ENCODE results near the gene ACSL1.
"Not testable (repeated sequence)": the region's sequence is repeated elsewhere in the genome, so short reads cannot be mapped to it uniquely, and the experiment has no call there.

Gene ACSL1

GRCh38 chr4:184825896-184826690 lies at the start of gene ACSL1:
ACSL1 (minus strand) TSS chr4:184825968; CDS start chr4:184803514, 22,454 bp downstream.
- DNase-seq, result peak; percentile 88

GRCh38 chr4:184873054-184873453 lies 47.3 kb upstream of the ACSL1 start:
- DNase-seq, result no peak

- DNase-seq, result no peak
Observed at GRCh38 chr4:184870718-184871117, 45.0 kb upstream of the ACSL1 start.

- no peak for DNase-seq
Observed at GRCh38 chr4:184868623-184869022, 42.9 kb upstream of the ACSL1 start.

- DNase-seq, result no peak
Observed at GRCh38 chr4:184863916-184864315, 38.1 kb upstream of the ACSL1 start.

GRCh38 chr4:184861047-184861446 lies 35.3 kb upstream of the ACSL1 start:
- no peak for DNase-seq

- DNase-seq, result no peak
Observed at GRCh38 chr4:184860018-184860779, 34.4 kb upstream of the ACSL1 start.

GRCh38 chr4:184857441-184858121 lies 31.8 kb upstream of the ACSL1 start:
- no peak for DNase-seq

GRCh38 chr4:184856277-184856609 lies 30.5 kb upstream of the ACSL1 start:
- DNase-seq, result no peak

- no peak for DNase-seq
Observed at GRCh38 chr4:184854673-184855072, 28.9 kb upstream of the ACSL1 start.

GRCh38 chr4:184853436-184853835 lies 27.7 kb upstream of the ACSL1 start:
- DNase-seq, result no peak

- DNase-seq, result no peak
Observed at GRCh38 chr4:184851886-184852285, 26.1 kb upstream of the ACSL1 start.

GRCh38 chr4:184851200-184851541 lies 25.4 kb upstream of the ACSL1 start:
- no peak for DNase-seq

- DNase-seq, result no peak
Observed at GRCh38 chr4:184850431-184851199, 24.8 kb upstream of the ACSL1 start.

GRCh38 chr4:184850018-184850417 lies 24.2 kb upstream of the ACSL1 start:
- DNase-seq, result no peak

- DNase-seq, result no peak
Observed at GRCh38 chr4:184849185-184849584, 23.4 kb upstream of the ACSL1 start.

GRCh38 chr4:184848510-184848909 lies 22.7 kb upstream of the ACSL1 start:
- no peak for DNase-seq

GRCh38 chr4:184846531-184846930 lies 20.8 kb upstream of the ACSL1 start:
- DNase-seq, result no peak

- no peak for DNase-seq
Observed at GRCh38 chr4:184845367-184846021, 19.7 kb upstream of the ACSL1 start.

GRCh38 chr4:184844742-184845141 lies 19.0 kb upstream of the ACSL1 start:
- no peak for DNase-seq

GRCh38 chr4:184843984-184844554 lies 18.3 kb upstream of the ACSL1 start:
- DNase-seq, result no peak

GRCh38 chr4:184839075-184839399 lies 13.3 kb upstream of the ACSL1 start:
- not testable (repeated sequence) for DNase-seq
